ENCODE data around the gene EGLN3. TPM values are rescaled to one million over a fixed set of nuclear protein-coding genes. Genes with fewer than 3 reads are reported as not detected.

EGLN3 gene
- total RNA-seq, 1 donor from 2014 or later, result 7.0 TPM

- TF ChIP-seq CTCF (conservative IDR thresholded peaks at IDR 0.05; ENCODE audit: low read depth, low read length), result no peak
- H3K4me3 ChIP-seq (ENCODE audit: low read depth, low read length), result no peak overlapping the region
- no peak for DNase-seq (ENCODE audit: low read depth)
These were observed 50.2 kb downstream of the EGLN3 start for GRCh38 chr14:33900706-33901105.

- no peak for TF ChIP-seq CTCF (conservative IDR thresholded peaks at IDR 0.05; ENCODE audit: low read depth, low read length)
- H3K4me3 ChIP-seq (ENCODE audit: low read depth, low read length), result no peak overlapping the region
These were observed 51.0 kb downstream of the EGLN3 start for GRCh38 chr14:33899723-33900341.

GRCh38 chr14:33897878-33898535 lies 52.9 kb downstream of the EGLN3 start:
- no peak for TF ChIP-seq CTCF (conservative IDR thresholded peaks at IDR 0.05; ENCODE audit: low read depth, low read length)
- H3K4me3 ChIP-seq (ENCODE audit: low read depth, low read length), result no peak overlapping the region
- no peak for DNase-seq (ENCODE audit: low read depth)

More at GRCh38 chr14:33899723-33900341, 51.0 kb downstream of the EGLN3 start:
- no peak for DNase-seq (ENCODE audit: low read depth)

GRCh38 chr14:33897382-33897781 lies 53.5 kb downstream of the EGLN3 start:
- TF ChIP-seq CTCF (conservative IDR thresholded peaks at IDR 0.05; ENCODE audit: low read depth, low read length), result no peak
- H3K4me3 ChIP-seq (ENCODE audit: low read depth, low read length), result no peak overlapping the region
- DNase-seq (ENCODE audit: low read depth), result no peak

GRCh38 chr14:33894339-33894738 lies 56.5 kb downstream of the EGLN3 start:
- no peak for DNase-seq (ENCODE audit: low read depth)
- H3K4me3 ChIP-seq (ENCODE audit: low read depth, low read length), result no peak overlapping the region
- TF ChIP-seq CTCF (conservative IDR thresholded peaks at IDR 0.05; ENCODE audit: low read depth, low read length), result no peak

- H3K4me3 ChIP-seq (ENCODE audit: low read depth, low read length), result no peak overlapping the region
- DNase-seq (ENCODE audit: low read depth), result no peak
- no peak for TF ChIP-seq CTCF (conservative IDR thresholded peaks at IDR 0.05; ENCODE audit: low read depth, low read length)
These were observed 59.2 kb downstream of the EGLN3 start for GRCh38 chr14:33891700-33892099.

- no peak for TF ChIP-seq CTCF (conservative IDR thresholded peaks at IDR 0.05; ENCODE audit: low read depth, low read length)
- no peak overlapping the region for H3K4me3 ChIP-seq (ENCODE audit: low read depth, low read length)
- no peak for DNase-seq (ENCODE audit: low read depth)
These were observed 66.0 kb downstream of the EGLN3 start for GRCh38 chr14:33884916-33885315.
